Spinal cord (tissue), 10 donors: Measurements from ENCODE around the gene DIP2C. TPM values are rescaled to one million over a fixed set of nuclear protein-coding genes. Genes with fewer than 3 reads are reported as not detected.
A peak's percentile ranks its signal among the peaks of the same experiment; 100 is the strongest.
"Not testable (repeated sequence)": the region's sequence is repeated elsewhere in the genome, so short reads cannot be mapped to it uniquely, and the experiment has no call there.

Experiments used
- DNase-seq, 6 donors: peaks; one replicate each; pipeline versions ENCODE4 v3.0.0 to v3.0.0-alpha.2; 2013 to 2015; ENCODE audit warnings: low spot score in 6 of 6, low read depth in 4 of 6
- H3K27ac ChIP-seq: one replicate; pipeline ENCODE4 v1.5.1; 2013; ENCODE audit warnings: low read depth, low read length, control low read depth
- H3K27me3 ChIP-seq: one replicate; pipeline ENCODE4 v1.6.1; 2013; ENCODE audit warnings: low read length; ENCODE audit not compliant: control insufficient read depth, insufficient read depth
- H3K36me3 ChIP-seq: one replicate; pipeline ENCODE4 v1.6.1; 2013; ENCODE audit warnings: low read length; ENCODE audit not compliant: control insufficient read depth, insufficient read depth
- H3K4me1 ChIP-seq: one replicate; pipeline ENCODE4 v1.6.1; 2013; ENCODE audit warnings: low read length; ENCODE audit not compliant: control insufficient read depth, insufficient read depth
- H3K4me3 ChIP-seq: one replicate; pipeline ENCODE4 v1.5.1; 2013; ENCODE audit warnings: low read depth, low read length, control low read depth
- H3K9me3 ChIP-seq: one replicate; pipeline ENCODE4 v1.6.1; 2013; ENCODE audit warnings: low read length; ENCODE audit not compliant: control insufficient read depth, insufficient read depth
- WGBS: methylation state at CpG from one replicate; pipeline ENCODE4 v1.1.5; 2013; ENCODE audit warnings: missing lambda C conversion rate; ENCODE audit not compliant: insufficient coverage; 5-methylcytosine and 5-hydroxymethylcytosine counted together
- polyA plus RNA-seq, 2 donors: library from polyadenylated mRNA; unstranded; fragments of 120-200 nt; gene quantifications; one replicate each; pipeline ENCODE4 v1.2.1, GENCODE V29; 2013; ENCODE audit not compliant: insufficient read length in 2 of 2
- total RNA-seq, 2 donors: library from RNA; depleted of rRNA in 1 of 2; stranded (reverse); fragments of 120-200 nt in 1 of 2; fragments of >200 nt in 1 of 2; gene quantifications; one replicate each; pipeline versions ENCODE4 v1.2.3 to v1.2.4, GENCODE V29; 2013 to 2014
- donor health status: healthy.

Gene DIP2C
- total and polyA plus RNA-seq, 4 donors, result 15.4 to 36.3 (median 29.3) TPM

DNA sequence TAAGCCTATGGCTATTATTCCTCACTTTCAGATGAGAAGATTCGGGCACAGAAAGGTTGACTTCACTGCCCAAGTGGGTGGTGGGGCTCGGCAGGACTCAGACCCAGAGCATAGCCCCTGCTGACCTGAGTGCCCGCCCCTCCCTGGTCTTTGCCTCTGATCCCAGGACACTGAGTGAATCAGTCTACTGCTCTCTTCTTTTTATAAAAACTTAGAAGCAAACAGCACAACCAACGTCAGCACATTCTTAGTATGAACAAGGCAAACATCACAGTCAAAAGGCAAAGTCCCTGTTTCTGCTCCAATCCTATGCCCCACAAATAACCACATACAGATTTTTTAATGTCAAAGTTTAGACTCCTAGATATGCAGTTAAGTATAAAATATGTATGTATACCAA lies 316.5 kb downstream of the DIP2C start:
- peaks cover 45% of the 10 kb centered on the region for H3K4me1 ChIP-seq
- H3K36me3 ChIP-seq, result peaks cover 30% of the 10 kb centered on the region
- no peak overlapping the region for H3K27ac ChIP-seq
- no peak for DNase-seq
- H3K27me3 ChIP-seq, result no peaks in the 10 kb centered on the region
- no peaks in the 10 kb centered on the region for H3K9me3 ChIP-seq
- no peak overlapping the region for H3K4me3 ChIP-seq
- WGBS, result 67% methylated on average over 4 of the region's 4 CpGs

DNA sequence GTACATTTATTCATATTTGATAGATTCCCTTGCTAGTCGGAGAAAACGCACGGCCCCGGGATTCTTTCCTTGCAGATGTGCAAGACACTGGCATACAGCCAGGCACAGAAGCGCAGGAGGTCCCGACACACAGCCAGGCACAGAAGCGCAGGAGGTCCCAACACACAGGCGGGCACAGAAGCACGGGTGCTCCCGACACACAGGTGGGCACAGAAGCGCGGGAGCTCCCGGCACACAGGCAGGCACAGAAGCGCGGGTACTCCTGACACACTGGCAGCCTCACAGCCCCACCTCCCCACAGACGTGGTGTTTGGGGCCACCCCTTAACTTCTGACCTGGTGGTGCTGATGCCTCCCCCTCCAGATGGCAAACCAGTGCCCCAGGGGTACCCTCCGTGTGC lies 316.9 kb downstream of the DIP2C start:
- no peaks in the 10 kb centered on the region for H3K9me3 ChIP-seq
- H3K27me3 ChIP-seq, result no peaks in the 10 kb centered on the region
- H3K4me3 ChIP-seq, result no peak overlapping the region
- 78% methylated on average over 17 of the region's 17 CpGs for WGBS
- no peak for DNase-seq
- H3K4me1 ChIP-seq, result peaks cover 45% of the 10 kb centered on the region
- H3K27ac ChIP-seq, result no peak overlapping the region
- H3K36me3 ChIP-seq, result peaks cover 35% of the 10 kb centered on the region

DNA sequence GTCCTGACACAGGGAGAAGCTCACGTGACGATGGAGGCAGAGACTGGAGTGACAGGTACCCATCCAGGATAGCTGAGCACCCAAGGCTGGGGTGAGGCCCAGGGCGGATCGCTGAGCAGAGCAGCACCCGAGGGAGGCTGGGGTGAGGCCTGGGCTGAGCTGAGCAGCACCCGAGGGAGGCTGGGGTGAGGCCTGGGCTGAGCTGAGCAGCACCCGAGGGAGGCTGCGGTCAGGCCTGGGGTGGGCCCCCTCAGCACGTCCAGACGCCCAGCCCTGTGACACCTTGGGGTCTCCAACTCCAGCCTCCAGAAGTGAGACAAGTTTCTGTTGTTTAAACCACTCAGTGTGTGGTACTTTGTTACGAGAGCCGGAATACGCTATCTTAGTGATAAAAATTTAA lies 318.0 kb downstream of the DIP2C start:
- WGBS, result 87% methylated on average over 10 of the region's 13 CpGs
- peaks cover 43% of the 10 kb centered on the region for H3K36me3 ChIP-seq
- H3K4me3 ChIP-seq, result no peak overlapping the region
- H3K27me3 ChIP-seq, result no peaks in the 10 kb centered on the region
- peaks cover 41% of the 10 kb centered on the region for H3K4me1 ChIP-seq
- H3K27ac ChIP-seq, result no peak overlapping the region
- no peaks in the 10 kb centered on the region for H3K9me3 ChIP-seq
- no peak for DNase-seq

DNA sequence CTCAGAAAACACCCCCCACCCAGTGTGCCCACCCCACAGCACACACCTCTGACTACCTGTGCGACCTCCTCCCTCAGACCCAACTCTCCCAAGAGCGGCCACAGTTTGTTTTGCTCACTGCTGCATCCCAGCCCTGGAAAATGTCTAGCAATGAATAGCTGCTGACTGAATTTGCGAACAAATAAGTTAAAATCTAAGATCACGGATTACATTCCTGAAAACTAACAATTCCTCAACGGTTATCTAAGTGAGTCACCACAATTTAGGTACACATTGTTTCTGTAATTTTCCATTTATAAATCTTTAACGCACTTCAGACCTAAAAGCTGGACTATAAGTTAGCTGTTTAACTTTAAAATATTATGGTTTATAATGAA lies 319.0 kb downstream of the DIP2C start:
- H3K36me3 ChIP-seq, result peaks cover 49% of the 10 kb centered on the region
- 91% methylated on average over 4 of the region's 6 CpGs for WGBS
- DNase-seq, result no peak

DNA sequence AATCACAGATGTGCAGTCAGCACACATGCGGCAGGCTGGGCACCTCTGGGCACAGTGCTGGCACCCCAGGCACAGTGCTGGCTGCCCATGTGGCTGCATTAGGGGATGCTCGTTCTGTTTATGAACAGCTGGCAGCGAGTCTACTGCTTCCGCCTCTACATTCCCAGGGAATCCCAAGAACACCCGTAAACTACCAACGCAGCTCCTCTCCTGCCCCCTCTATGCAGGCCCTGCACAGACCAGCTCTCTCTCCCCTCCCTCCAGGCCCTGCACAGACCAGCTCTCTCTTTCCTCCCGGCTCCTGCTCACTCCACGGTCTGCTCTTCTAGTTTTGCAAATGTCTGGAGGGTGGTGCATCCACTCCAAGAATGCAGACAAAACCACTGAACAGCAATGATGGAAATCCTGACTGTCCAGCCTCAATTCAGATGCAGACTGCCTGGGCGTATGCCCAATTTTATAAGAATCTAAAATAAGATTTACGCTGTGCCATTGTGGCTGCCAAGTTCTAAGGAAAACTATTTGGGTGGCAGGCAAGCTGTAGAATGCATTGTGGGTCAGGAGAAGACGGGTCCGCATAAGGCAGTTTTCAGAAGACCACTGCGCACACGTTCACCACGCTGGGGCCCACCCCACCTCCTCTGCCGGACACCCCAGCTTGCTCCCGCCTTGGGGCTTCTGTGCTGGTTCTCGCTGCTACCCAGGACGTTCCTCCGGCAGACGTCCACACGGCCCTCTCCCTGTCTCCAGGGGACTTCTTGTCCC lies 319.6 kb downstream of the DIP2C start:
- peaks cover 49% of the 10 kb centered on the region for H3K36me3 ChIP-seq
- 41% methylated on average over 19 of the region's 22 CpGs for WGBS
- H3K4me3 ChIP-seq, result no peak overlapping the region
- no peaks in the 10 kb centered on the region for H3K9me3 ChIP-seq
- H3K27ac ChIP-seq, result peak overlapping the region; percentile 25
- H3K27me3 ChIP-seq, result no peaks in the 10 kb centered on the region
- DNase-seq, result peak in 2 of 6 donors; percentile 60 to 82
- peaks cover 35% of the 10 kb centered on the region for H3K4me1 ChIP-seq

More for the DNA sequence above, 319.0 kb downstream of the DIP2C start:
- no peak overlapping the region for H3K27ac ChIP-seq
- peaks cover 35% of the 10 kb centered on the region for H3K4me1 ChIP-seq
- no peak overlapping the region for H3K4me3 ChIP-seq
- H3K9me3 ChIP-seq, result no peaks in the 10 kb centered on the region
- H3K27me3 ChIP-seq, result no peaks in the 10 kb centered on the region

DNA sequence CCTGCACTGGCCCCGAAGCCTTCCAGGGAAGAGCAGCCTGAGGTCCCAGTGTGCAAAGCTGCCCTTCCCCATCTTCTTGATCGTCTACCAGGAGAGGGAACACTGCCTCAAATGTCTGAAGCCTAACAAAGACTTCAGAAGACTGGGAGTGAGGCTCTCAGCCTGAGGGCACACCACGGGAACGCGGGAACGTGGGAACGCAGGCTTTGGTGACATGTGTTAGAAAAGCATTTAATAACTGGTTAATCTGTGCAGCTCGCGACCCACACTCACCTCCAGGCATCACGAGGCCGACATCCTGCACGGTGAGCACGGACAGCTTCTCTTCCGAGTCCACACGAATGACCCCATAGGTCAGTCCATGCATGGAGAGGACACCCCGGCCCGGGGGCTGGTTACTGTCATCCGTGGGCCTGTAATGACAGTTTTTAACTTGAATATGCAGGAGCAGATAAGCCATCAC lies 320.2 kb downstream of the DIP2C start:
- 73% methylated on average over 18 of the region's 18 CpGs for WGBS
- H3K27ac ChIP-seq, result peak overlapping the region; percentile 25
- no peak overlapping the region for H3K4me3 ChIP-seq
- H3K9me3 ChIP-seq, result no peaks in the 10 kb centered on the region
- H3K27me3 ChIP-seq, result no peaks in the 10 kb centered on the region
- no peak for DNase-seq
- H3K36me3 ChIP-seq, result peaks cover 54% of the 10 kb centered on the region
- H3K4me1 ChIP-seq, result peaks cover 33% of the 10 kb centered on the region

DNA sequence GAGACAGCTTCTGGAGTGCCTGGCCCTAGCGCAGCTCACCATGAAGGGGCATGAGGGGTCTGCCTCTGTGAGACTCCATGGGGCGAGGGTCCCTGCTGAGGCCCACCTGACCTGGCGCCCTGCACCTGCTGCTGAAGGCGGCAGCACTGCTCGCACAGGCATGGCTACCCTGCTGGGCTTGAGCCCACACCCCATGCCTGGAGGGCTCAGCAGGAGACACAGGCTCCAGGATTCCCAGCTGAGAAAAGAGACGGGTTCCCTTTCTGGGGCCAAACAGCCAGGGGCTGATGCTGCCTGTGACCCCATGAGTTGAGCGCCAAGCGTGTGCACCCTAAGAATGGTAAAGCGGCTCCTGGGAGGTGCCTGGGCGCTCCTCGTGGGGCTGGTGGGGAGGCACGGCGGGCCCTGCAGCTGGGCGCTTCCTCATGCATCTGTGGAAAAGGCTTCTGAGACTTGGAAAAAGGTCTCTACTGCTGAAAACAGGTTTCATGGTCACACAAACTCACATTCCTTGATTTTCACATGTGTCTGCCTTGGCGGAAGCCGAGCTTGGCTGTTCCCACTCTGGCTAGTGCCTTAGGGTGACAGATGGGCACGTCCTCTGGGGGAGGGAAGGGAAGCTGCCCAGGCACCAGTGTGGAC lies 320.8 kb downstream of the DIP2C start:
- no peak for DNase-seq
- 79% methylated on average over 16 of the region's 17 CpGs for WGBS
- Histone ChIP-seq H3K4me3 (no peak overlapping the region), H3K36me3 (peaks cover 58% of the 10 kb centered on the region), H3K4me1 (peaks cover 30% of the 10 kb centered on the region), H3K9me3 (no peaks in the 10 kb centered on the region), H3K27me3 (no peaks in the 10 kb centered on the region), H3K27ac (no peak overlapping the region)

DNA sequence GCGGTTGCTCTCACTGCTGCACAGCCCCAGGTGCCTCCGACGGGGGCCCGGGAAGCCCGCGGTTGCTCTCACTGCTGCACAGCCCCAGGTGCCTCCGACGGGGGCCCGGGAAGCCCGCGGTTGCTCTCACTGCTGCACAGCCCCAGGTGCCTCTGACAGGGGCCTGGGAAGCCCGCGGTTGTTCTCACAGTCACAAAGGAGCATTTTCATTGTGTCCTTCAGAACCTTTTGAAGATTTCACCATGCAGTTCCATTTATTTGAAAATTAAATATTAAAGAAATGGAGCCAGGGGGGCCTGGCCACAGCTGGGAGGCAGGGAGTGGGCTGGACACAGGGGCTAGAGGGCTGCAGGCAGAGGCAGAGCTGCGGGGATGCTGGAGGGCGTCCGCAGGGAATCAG lies 321.4 kb downstream of the DIP2C start:
- not testable (repeated sequence) for H3K27ac ChIP-seq, H3K9me3 ChIP-seq, H3K4me3 ChIP-seq, DNase-seq, H3K27me3 ChIP-seq
- 97% methylated on average over 3 of the region's 16 CpGs for WGBS
- Histone ChIP-seq H3K36me3 (peaks cover 63% of the 10 kb centered on the region), H3K4me1 (peaks cover 29% of the 10 kb centered on the region)

DNA sequence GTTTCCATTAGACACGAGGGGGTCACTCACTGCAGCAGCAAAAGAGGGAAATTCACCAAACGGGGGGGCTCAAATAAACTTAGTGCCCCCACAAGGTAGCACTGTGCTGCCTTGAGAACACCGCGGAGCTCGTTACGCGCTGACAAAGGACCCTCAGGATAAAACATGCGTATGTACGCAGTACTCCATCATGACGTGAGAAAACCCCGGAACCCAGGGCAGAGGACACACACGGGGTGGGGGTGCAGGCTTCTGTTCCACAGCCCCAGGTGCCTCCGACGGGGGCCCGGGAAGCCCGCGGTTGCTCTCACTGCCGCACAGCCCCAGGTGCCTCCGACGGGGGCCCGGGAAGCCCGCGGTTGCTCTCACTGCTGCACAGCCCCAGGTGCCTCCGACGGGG lies 321.8 kb downstream of the DIP2C start:
- Histone ChIP-seq H3K27ac (no peak overlapping the region), H3K27me3 (no peaks in the 10 kb centered on the region), H3K4me1 (peaks cover 24% of the 10 kb centered on the region), H3K4me3 (no peak overlapping the region), H3K9me3 (no peaks in the 10 kb centered on the region), H3K36me3 (peaks cover 64% of the 10 kb centered on the region)
- WGBS, result 95% methylated on average over 12 of the region's 25 CpGs
- no peak for DNase-seq

DNA sequence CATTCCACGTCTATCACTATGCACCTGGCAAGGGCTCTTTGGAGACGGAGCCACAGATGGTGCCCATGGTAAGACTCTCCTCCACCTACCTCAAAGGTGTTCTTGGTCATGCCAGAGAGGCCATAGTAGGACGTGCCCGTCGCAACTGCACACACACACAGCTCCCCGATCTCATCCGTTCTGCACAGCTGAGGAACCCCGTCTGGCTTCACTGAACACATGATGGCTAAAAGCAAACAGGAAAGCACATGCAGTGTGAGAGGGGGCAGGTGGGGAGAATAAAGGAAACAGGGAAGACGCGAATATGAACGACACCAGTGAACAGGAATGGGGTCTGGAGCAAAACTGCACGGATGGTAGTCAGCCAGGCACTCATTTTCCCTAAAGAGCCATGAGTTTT lies 323.3 kb downstream of the DIP2C start:
- Histone ChIP-seq H3K9me3 (no peaks in the 10 kb centered on the region), H3K4me3 (no peak overlapping the region), H3K4me1 (peaks cover 29% of the 10 kb centered on the region), H3K36me3 (peaks cover 70% of the 10 kb centered on the region), H3K27ac (no peak overlapping the region), H3K27me3 (no peaks in the 10 kb centered on the region)
- 88% methylated on average over 6 of the region's 12 CpGs for WGBS
- DNase-seq, result no peak
